Measurements from ENCODE around the gene ARHGAP35.
"Not testable (repeated sequence)": the region's sequence is repeated elsewhere in the genome, so short reads cannot be mapped to it uniquely, and the experiment has no call there.

ARHGAP35 gene

GRCh38 chr19:46872967-46873366 is 12.2 kb downstream of the ARHGAP35 start:
- DNase-seq: no peak

- no peak for DNase-seq
These were observed 14.4 kb downstream of the ARHGAP35 start for GRCh38 chr19:46875234-46875633.

- DNase-seq: no peak
These were observed 14.9 kb downstream of the ARHGAP35 start for GRCh38 chr19:46875657-46876056.

GRCh38 chr19:46878613-46879375 is 18.0 kb downstream of the ARHGAP35 start:
- DNase-seq: no peak

- no peak for DNase-seq
These were observed 19.6 kb downstream of the ARHGAP35 start for GRCh38 chr19:46880431-46880830.

- DNase-seq: no peak
These were observed 20.3 kb downstream of the ARHGAP35 start for GRCh38 chr19:46881092-46881491.

- DNase-seq: no peak
These were observed 21.2 kb downstream of the ARHGAP35 start for GRCh38 chr19:46882034-46882433.

GRCh38 chr19:46882751-46883150 is 22.0 kb downstream of the ARHGAP35 start:
- not testable (repeated sequence) for DNase-seq

- DNase-seq: no peak
These were observed 24.6 kb downstream of the ARHGAP35 start for GRCh38 chr19:46885411-46885810.

GRCh38 chr19:46886546-46887239 is 25.9 kb downstream of the ARHGAP35 start:
- no peak for DNase-seq

- DNase-seq: no peak
These were observed 26.5 kb downstream of the ARHGAP35 start for GRCh38 chr19:46887240-46887782.

GRCh38 chr19:46890423-46891170 is 29.8 kb downstream of the ARHGAP35 start:
- no peak for DNase-seq

GRCh38 chr19:46892252-46893179 is 31.7 kb downstream of the ARHGAP35 start:
- no peak for DNase-seq

- DNase-seq: peak; percentile 22
These were observed 35.4 kb downstream of the ARHGAP35 start for GRCh38 chr19:46896076-46896794.

- DNase-seq: no peak
These were observed 37.9 kb downstream of the ARHGAP35 start for GRCh38 chr19:46898731-46899130.

- no peak for DNase-seq
These were observed 39.5 kb downstream of the ARHGAP35 start for GRCh38 chr19:46900341-46900740.

GRCh38 chr19:46901701-46902401 is 41.1 kb downstream of the ARHGAP35 start:
- DNase-seq: no peak

- no peak for DNase-seq
These were observed 41.6 kb downstream of the ARHGAP35 start for GRCh38 chr19:46902402-46902766.

- no peak for DNase-seq
These were observed 42.7 kb downstream of the ARHGAP35 start for GRCh38 chr19:46903458-46903857.

- DNase-seq: no peak
These were observed 43.6 kb downstream of the ARHGAP35 start for GRCh38 chr19:46904114-46905060.
